GM12878 (cell line): ENCODE measurements around the gene PIK3R2. TPM values are rescaled to one million over a fixed set of nuclear protein-coding genes. Genes with fewer than 3 reads are reported as not detected.

ENCODE experiments used
- ATAC-seq: fragments of 200-7000 bp; cut with Tn5 transposase; 3 replicates; pipeline ENCODE4 v1.9.1; 2020; ENCODE audit warnings: mild to moderate bottlenecking, moderate library complexity
- BruUV-seq: library from RNA; stranded (reverse); fragments of 400-500 nt; replicated peaks from 2 replicates; lab custom pipeline; 2021; lab: Mats Ljungman, UMichigan
- CTCF ChIA-PET: fragments of 300-600 bp; sonication (Branson Sonifier 250); formaldehyde crosslinking; extraction: SDS; loops from one replicate; lab custom pipeline; 2021; ENCODE audit warnings: inconsistent platforms; lab: Yijun Ruan, JAX
- POLR2A ChIA-PET: fragments of 350-600 bp; formaldehyde crosslinking; extraction: SDS; loops from one replicate; lab custom pipeline; 2021; ENCODE audit warnings: inconsistent platforms; lab: Charles Lee
- RAD21 ChIA-PET: fragments of 300-600 bp; sonication (Branson Sonifier 250); formaldehyde crosslinking; loops from one replicate; lab custom pipeline; 2023; ENCODE audit warnings: antibody characterized with exemption; ENCODE audit not compliant: unreplicated experiment; lab: Charles Lee
- SMC1A ChIA-PET: fragments of 300-600 bp; sonication (Branson Sonifier 250); formaldehyde crosslinking; loops from one replicate; lab custom pipeline; 2023; ENCODE audit not compliant: unreplicated experiment, uncharacterized antibody; lab: Charles Lee
- DNase-seq: peaks from one replicate; pipeline ENCODE4 v3.0.0-alpha.2; 2011; ENCODE audit warnings: low read depth, low spot score
- FAIRE-seq: peaks from 3 replicates; lab custom pipeline; 2011; peaks lifted over from hg19 to GRCh38; lab: Jason Lieb, UNC
- H2AFZ ChIP-seq: 2 replicates; pipeline ENCODE4 v1.6.0; 2011; ENCODE audit warnings: low read depth, low read length, control low read depth; ENCODE audit not compliant: control insufficient read depth
- H3K27ac ChIP-seq: 2 replicates; pipeline ENCODE4 v1.5.1; 2011; ENCODE audit warnings: control low read depth; ENCODE audit not compliant: control insufficient read depth, insufficient read depth
- H3K27me3 ChIP-seq, 2 experiments: replicated peaks in 1 of 2; 2 replicates each; pipeline versions ENCODE4 v1.6.0 to v1.6.1; 2011; ENCODE audit warnings: low read length in 1 of 2; ENCODE audit not compliant: control insufficient read depth in 2 of 2, insufficient read depth in 2 of 2
- H3K36me3 ChIP-seq, 2 experiments: 2 replicates each; pipeline ENCODE4 v1.5.1; 2011; ENCODE audit warnings: low read length in 1 of 2; ENCODE audit not compliant: control insufficient read depth in 2 of 2, insufficient read depth in 2 of 2
- H3K4me1 ChIP-seq: 2 replicates; pipeline ENCODE4 v1.6.1; 2011; ENCODE audit warnings: mild to moderate bottlenecking, low read length, moderate library complexity, mixed read lengths; ENCODE audit not compliant: control insufficient read depth, insufficient read depth
- H3K4me2 ChIP-seq: 2 replicates; pipeline ENCODE4 v1.6.0; 2011; ENCODE audit warnings: control low read depth; ENCODE audit not compliant: control insufficient read depth, insufficient read depth
- H3K4me3 ChIP-seq: fragments of 200-600 bp; sonication (generic); 2 replicates; pipeline ENCODE4 v1.5.1; 2016
- H3K79me2 ChIP-seq: 2 replicates; pipeline ENCODE4 v1.6.0; 2011; ENCODE audit warnings: low read length; ENCODE audit not compliant: control insufficient read depth, insufficient read depth
- H3K9ac ChIP-seq: 2 replicates; pipeline ENCODE4 v1.8.0; 2011; ENCODE audit warnings: low read length, control low read depth, mixed read lengths; ENCODE audit not compliant: control insufficient read depth, insufficient read depth
- H3K9me3 ChIP-seq: replicated peaks from 3 replicates; pipeline ENCODE4 v1.5.1; 2011; ENCODE audit warnings: mild to moderate bottlenecking, low read length; ENCODE audit not compliant: control insufficient read depth, insufficient read depth
- H4K20me1 ChIP-seq: 2 replicates; pipeline ENCODE4 v1.6.0; 2011; ENCODE audit not compliant: control insufficient read depth, insufficient read depth
- ASH2L ChIP-seq: fragments of 300-600, 200-600 bp; sonication (generic); IDR thresholded peaks from 2 replicates; pipeline ENCODE4 v1.6.1; 2017; ENCODE audit warnings: low read depth, mild to moderate bottlenecking, borderline replicate concordance
- ATF7 ChIP-seq: fragments of 450-650 bp; IDR thresholded peaks from 2 replicates; pipeline ENCODE4 v1.6.1; 2016; ENCODE audit warnings: low read depth, mild to moderate bottlenecking
- BHLHE40 ChIP-seq, 2 experiments: fragments of 450-650 bp in 1 of 2; IDR thresholded peaks; 2 replicates each; pipeline ENCODE4 v1.6.1; 2011 to 2017; ENCODE audit warnings: low read depth in 2 of 2, borderline replicate concordance in 1 of 2, improper control_type of control experiment in 1 of 2, low read length in 1 of 2, mild to moderate bottlenecking in 1 of 2
- CHD1 ChIP-seq: IDR thresholded peaks from 2 replicates; pipeline ENCODE4 v1.6.1; 2012; ENCODE audit warnings: low read depth, low read length, improper control_type of control experiment
- CREB1 ChIP-seq: IDR thresholded peaks from 2 replicates; pipeline ENCODE4 v1.6.1; 2012; ENCODE audit warnings: low read depth, mild to moderate bottlenecking, inconsistent platforms
- ESRRA ChIP-seq: IDR thresholded peaks from 2 replicates; pipeline ENCODE4 v1.6.1; 2012; ENCODE audit warnings: mild to moderate bottlenecking, low read length, improper control_type of control experiment
- IRF4 ChIP-seq: IDR thresholded peaks from 2 replicates; pipeline ENCODE4 v1.6.1; 2011; ENCODE audit warnings: low read depth, low read length
- MTA3 ChIP-seq: IDR thresholded peaks from 2 replicates; pipeline ENCODE4 v1.6.1; 2012; ENCODE audit warnings: low read length, inconsistent platforms, borderline replicate concordance
- MYC ChIP-seq: IDR thresholded peaks from 2 replicates; pipeline ENCODE4 v1.6.1; 2011; ENCODE audit warnings: mild to moderate bottlenecking, low read length, moderate library complexity, inconsistent platforms; ENCODE audit not compliant: insufficient read depth, insufficient replicate concordance, insufficient read length, severe bottlenecking
- NFXL1 ChIP-seq: fragments of 450-650 bp; IDR thresholded peaks from 2 replicates; pipeline ENCODE4 v1.6.1; 2017; ENCODE audit warnings: antibody characterized with exemption, mild to moderate bottlenecking, borderline replicate concordance
- PAX5 ChIP-seq: IDR thresholded peaks from 2 replicates; pipeline ENCODE4 v1.6.1; 2011; ENCODE audit warnings: low read depth, low read length, borderline replicate concordance
- RAD51 ChIP-seq: fragments of 450-650 bp; IDR thresholded peaks from 2 replicates; pipeline ENCODE4 v1.6.1; 2016; ENCODE audit warnings: moderate library complexity, mild to moderate bottlenecking, inconsistent platforms
- SMAD1 ChIP-seq: fragments of 450-650 bp; IDR thresholded peaks from 2 replicates; pipeline ENCODE4 v1.6.1; 2018; ENCODE audit warnings: mild to moderate bottlenecking, low read depth; ENCODE audit not compliant: partially characterized antibody
- STAT3 ChIP-seq: IDR thresholded peaks from 2 replicates; pipeline ENCODE4 v1.6.1; 2011; ENCODE audit warnings: low read depth, low read length, improper control_type of control experiment
- SUZ12 ChIP-seq: fragments of 200-600 bp; sonication (generic); IDR thresholded peaks from one replicate; pipeline ENCODE4 v1.6.1; 2018; ENCODE audit warnings: antibody characterized with exemption, mild to moderate bottlenecking; ENCODE audit not compliant: unreplicated experiment
- TARDBP ChIP-seq: IDR thresholded peaks from 2 replicates; pipeline ENCODE4 v1.6.1; 2016; ENCODE audit warnings: borderline replicate concordance
- ZSCAN29 ChIP-seq: fragments of 450-650 bp; IDR thresholded peaks from 2 replicates; pipeline ENCODE4 v1.6.1; 2017; ENCODE audit warnings: mild to moderate bottlenecking, moderate library complexity
- WGBS: methylation state at CpG from one replicate; pipeline ENCODE4 v1.1.6; 2016; ENCODE audit warnings: low lambda C conversion rate; ENCODE audit not compliant: insufficient replicate concordance, insufficient coverage; ENCODE audit errors: missing lambda C conversion rate; 5-methylcytosine and 5-hydroxymethylcytosine counted together
- in situ Hi-C: fragments of 300-500 bp; cut with MboI; formaldehyde crosslinking; loops from 9 replicates; pipeline ENCODE4 v1.14.3; 2018; ENCODE audit warnings: mixed read lengths
- intact Hi-C: fragments of 100-400 bp; cut with micrococcal nuclease; formaldehyde crosslinking; loops from one replicate; pipeline ENCODE4 v1.14.2; 2022; ENCODE audit not compliant: unreplicated experiment
- polyA plus RNA-seq, 11 experiments: library from polyadenylated mRNA; depleted of rRNA in 4 of 11; unstranded in 6 of 11; stranded (reverse) in 5 of 11; fragments of >200 nt; fragmentation: Nextera tagmentation in 4 of 11; fragmentation: Illumina TruSeq in 1 of 11; extraction: Ambion mirVana in 4 of 11; extraction: Trizol in 1 of 11; gene quantifications; 1 replicate in 1 of 11; 2 replicates in 10 of 11; pipeline versions ENCODE4 v1.2.1 to v1.2.3, GENCODE V29; 2011 to 2016; ENCODE audit warnings: inconsistent platforms in 2 of 11, missing spikeins in 2 of 11, low read depth in 1 of 11
- total RNA-seq, 4 experiments: library from RNA; depleted of rRNA in 3 of 4; stranded (reverse); fragments of >200 nt in 3 of 4; fragmentation: Illumina TruSeq in 1 of 4; extraction: Trizol in 1 of 4; gene quantifications; 2 replicates each; pipeline versions ENCODE4 v1.2.1 to v1.2.3, GENCODE V29; 2013 to 2021
- TF ChIP-seq, protein P1 (sequence below): IDR thresholded peaks from 2 replicates; pipeline ENCODE4 v1.6.1; 2011; ENCODE audit warnings: low read depth, mild to moderate bottlenecking, low read length, moderate library complexity, borderline replicate concordance; ENCODE audit errors: extremely low read depth

The PIK3R2 gene
- total and polyA plus RNA-seq, 10 of the 15 experiments (the other 5 are each of a cell fraction or from before 2014, with no cell fraction given): 0.26 to 22.6 (median 2.5) TPM

- Histone ChIP-seq H3K9ac (0 out of 2 replicates have a peak overlapping the region, but pooled peaks have one; percentile 0), H3K4me3 (peak overlapping the region; percentile 11; the same call in 1 of the 2 replicates), H3K9me3 (no peaks in the 10 kb centered on the region)
- ATAC-seq (no peak), DNase-seq (no peak)
- POLR2A ChIA-PET: interaction anchor here (0.6 to 2.5 kb wide), 18 partner anchors 8 to 148 kb away, joined by 3 to 24 read pairs (median 4); partner anchors contain the start of genes JUND, LSM4 and RAB3A
- TF ChIP-seq SMAD1 (no peak), CHD1 (no peak), MYC (no peak), PAX5 (no peak), CREB1 (no peak), RAD51 (no peak), MTA3 (no peak), TARDBP (no peak), STAT3 (no peak), ZSCAN29 (no peak), ESRRA (no peak), NFXL1 (no peak), ASH2L (no peak), BHLHE40 (IDR thresholded peaks at IDR 0.05; ENCODE audit: borderline replicate concordance in 1 of 2, low read depth in 2 of 2, low read length in 1 of 2) (no peak), ATF7 (no peak), SUZ12 (no peak), IRF4 (no peak)
- TF ChIP-seq, protein P1, sequence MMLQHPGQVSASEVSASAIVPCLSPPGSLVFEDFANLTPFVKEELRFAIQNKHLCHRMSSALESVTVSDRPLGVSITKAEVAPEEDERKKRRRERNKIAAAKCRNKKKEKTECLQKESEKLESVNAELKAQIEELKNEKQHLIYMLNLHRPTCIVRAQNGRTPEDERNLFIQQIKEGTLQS: no peak
- TF ChIP-seq, all 136 proteins: peak for 0
- RAD21 ChIA-PET: interaction anchor here (1.1 to 4.5 kb wide), 14 partner anchors 9 to 181 kb away, joined by 3 to 36 read pairs (median 11); partner anchors contain the start of genes LSM4 and RAB3A
- BruUV-seq: no TSS peak
- Histone ChIP-seq H3K79me2 (peaks cover 5% of the 10 kb centered on the region), H3K36me3 (peaks cover 5 to 8% of the 10 kb centered on the region in 2 experiments; a peak in 3 of 4 replicates), H3K27ac (peak overlapping the region; percentile 34), H3K4me2 (peak overlapping the region; percentile 78), H4K20me1 (no peaks in the 10 kb centered on the region), H3K4me1 (peaks cover 11% of the 10 kb centered on the region), H3K27me3 (no peaks in the 10 kb centered on the region), H2AFZ (no peak overlapping the region)
- SMC1A ChIA-PET: interaction anchor here (0.9 to 3.4 kb wide), 18 partner anchors 9 to 219 kb away, joined by 3 to 21 read pairs (median 8); partner anchors contain the start of genes IFI30, JUND and RAB3A
- WGBS: 4% methylated on average over 5 of the region's 5 CpGs
- intact Hi-C loops: loop anchor here (1.0 kb wide), 1 partner anchor 18 kb away; the partner anchor contains the start of gene IFI30
- in situ Hi-C loops: no loop called here
- CTCF ChIA-PET: interaction anchor here (0.6 to 3.8 kb wide), 18 partner anchors 8 to 137 kb away, joined by 3 to 30 read pairs (median 6); partner anchors contain the start of genes IFI30 and RAB3A
- FAIRE-seq: no peak
Observed at GRCh38 chr19:18191640-18192062, 38.7 kb downstream of the PIK3R2 start.
